ENCODE results near the gene GPR6. TPM values are rescaled to one million over a fixed set of nuclear protein-coding genes. Genes with fewer than 3 reads are reported as not detected.

Gene GPR6, protein sequence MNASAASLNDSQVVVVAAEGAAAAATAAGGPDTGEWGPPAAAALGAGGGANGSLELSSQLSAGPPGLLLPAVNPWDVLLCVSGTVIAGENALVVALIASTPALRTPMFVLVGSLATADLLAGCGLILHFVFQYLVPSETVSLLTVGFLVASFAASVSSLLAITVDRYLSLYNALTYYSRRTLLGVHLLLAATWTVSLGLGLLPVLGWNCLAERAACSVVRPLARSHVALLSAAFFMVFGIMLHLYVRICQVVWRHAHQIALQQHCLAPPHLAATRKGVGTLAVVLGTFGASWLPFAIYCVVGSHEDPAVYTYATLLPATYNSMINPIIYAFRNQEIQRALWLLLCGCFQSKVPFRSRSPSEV
- total RNA-seq (ENCODE audit: low replicate concordance): not detected in 2 replicates
- long read RNA-seq: 0 reads

DNA sequence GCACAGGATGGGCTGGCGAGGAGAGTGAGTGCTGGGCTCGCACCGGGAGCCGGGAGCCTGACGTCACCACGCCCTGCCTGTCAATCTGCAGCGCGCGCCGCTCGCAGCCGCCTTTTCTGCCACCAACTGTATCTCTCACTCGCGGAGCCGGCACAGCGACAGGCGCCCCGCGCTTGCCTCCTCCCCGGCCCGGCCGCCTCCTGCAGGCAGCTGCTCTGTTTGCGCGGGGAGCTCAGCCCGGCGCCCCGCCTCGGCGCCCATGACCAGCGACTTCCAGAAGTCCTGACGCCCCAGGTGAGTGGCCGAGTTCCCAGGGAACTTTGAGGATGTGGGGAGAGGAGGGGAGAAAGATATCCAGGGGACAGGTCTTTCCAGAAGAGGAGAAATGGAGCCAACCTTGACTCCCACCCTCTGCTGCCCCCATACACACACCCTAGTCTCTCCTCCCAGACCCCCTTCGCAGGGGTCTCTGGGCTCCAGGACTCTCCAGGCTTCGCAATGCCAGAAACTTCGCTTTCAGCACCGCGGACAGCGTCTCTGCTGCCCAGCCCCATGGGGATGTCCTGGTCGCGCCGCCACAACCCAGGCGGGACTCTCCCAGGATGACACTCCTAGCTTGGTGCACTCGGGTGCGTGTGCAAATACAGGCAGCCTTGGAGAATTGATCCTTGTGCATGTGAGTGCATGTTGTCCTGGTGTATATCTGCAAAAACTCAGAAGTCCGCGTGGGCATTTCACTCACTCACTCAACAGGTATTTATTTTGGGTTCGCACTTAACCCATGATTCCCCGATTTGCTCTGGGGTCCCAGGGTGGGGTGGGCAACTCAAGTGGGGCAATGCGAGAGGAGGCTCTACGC is at the start of gene GPR6:
GPR6 (plus strand) TSS at position 138 of the 859 bp plus-strand sequence. CDS start 802 bp downstream, outside the sequence.
- peak within 1 kb of the TSS; percentile 68 for H3K4me3 Mint-ChIP-seq
- H3K4me1 Mint-ChIP-seq (ENCODE audit: unreplicated experiment): peaks cover 4% of the 10 kb centered on the region
- H3K36me3 Mint-ChIP-seq: no peaks in the 10 kb centered on the region
- DNase-seq (ENCODE audit: extremely low spot score, unreplicated experiment): peak; percentile 86
- H3K9me3 Mint-ChIP-seq: no peaks in the 10 kb centered on the region
- no peak within 1 kb of the TSS for H3K27ac Mint-ChIP-seq
- peaks cover 95% of the 10 kb centered on the region for H3K27me3 Mint-ChIP-seq
- TF ChIP-seq, protein P1, sequence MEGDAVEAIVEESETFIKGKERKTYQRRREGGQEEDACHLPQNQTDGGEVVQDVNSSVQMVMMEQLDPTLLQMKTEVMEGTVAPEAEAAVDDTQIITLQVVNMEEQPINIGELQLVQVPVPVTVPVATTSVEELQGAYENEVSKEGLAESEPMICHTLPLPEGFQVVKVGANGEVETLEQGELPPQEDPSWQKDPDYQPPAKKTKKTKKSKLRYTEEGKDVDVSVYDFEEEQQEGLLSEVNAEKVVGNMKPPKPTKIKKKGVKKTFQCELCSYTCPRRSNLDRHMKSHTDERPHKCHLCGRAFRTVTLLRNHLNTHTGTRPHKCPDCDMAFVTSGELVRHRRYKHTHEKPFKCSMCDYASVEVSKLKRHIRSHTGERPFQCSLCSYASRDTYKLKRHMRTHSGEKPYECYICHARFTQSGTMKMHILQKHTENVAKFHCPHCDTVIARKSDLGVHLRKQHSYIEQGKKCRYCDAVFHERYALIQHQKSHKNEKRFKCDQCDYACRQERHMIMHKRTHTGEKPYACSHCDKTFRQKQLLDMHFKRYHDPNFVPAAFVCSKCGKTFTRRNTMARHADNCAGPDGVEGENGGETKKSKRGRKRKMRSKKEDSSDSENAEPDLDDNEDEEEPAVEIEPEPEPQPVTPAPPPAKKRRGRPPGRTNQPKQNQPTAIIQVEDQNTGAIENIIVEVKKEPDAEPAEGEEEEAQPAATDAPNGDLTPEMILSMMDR (conservative IDR thresholded peaks at IDR 0.05): no peak

- Mint-ChIP-seq H3K27me3 (no peaks in the 10 kb centered on the region), H3K4me1 (ENCODE audit: unreplicated experiment) (no peaks in the 10 kb centered on the region), H3K4me3 (no peak overlapping the region), H3K36me3 (peaks cover 3% of the 10 kb centered on the region), H3K27ac (no peak overlapping the region), H3K9me3 (no peaks in the 10 kb centered on the region)
- TF ChIP-seq, protein P1 (conservative IDR thresholded peaks at IDR 0.05): no peak
- DNase-seq (ENCODE audit: extremely low spot score, unreplicated experiment): no peak
Observed at GRCh38 chr6:109934293-109934692, 43.8 kb upstream of the GPR6 start.

DNA sequence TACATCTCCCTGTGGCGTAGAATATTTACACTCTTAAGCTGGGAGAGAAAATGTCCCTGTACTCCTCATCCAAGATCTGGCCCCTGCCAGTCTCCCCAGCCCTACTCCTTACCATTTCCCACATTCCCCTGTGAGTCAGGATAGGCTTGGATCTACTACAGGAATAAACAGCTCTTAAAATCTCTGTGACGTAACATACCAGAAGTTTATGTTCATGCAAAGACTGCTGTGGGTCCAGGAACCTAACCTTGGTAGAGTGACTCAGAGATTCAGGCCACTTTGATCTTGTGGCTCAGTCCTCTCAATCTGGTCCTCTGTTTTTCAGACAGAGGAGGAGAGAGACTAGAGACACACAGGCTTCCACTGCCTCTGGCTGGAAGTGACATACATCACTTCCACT is 38.5 kb upstream of the GPR6 start:
- Mint-ChIP-seq H3K27ac (no peak overlapping the region), H3K9me3 (no peaks in the 10 kb centered on the region), H3K27me3 (peaks cover 22% of the 10 kb centered on the region), H3K36me3 (peaks cover 3% of the 10 kb centered on the region), H3K4me1 (ENCODE audit: unreplicated experiment) (no peaks in the 10 kb centered on the region), H3K4me3 (no peak overlapping the region)
- TF ChIP-seq, protein P1 (conservative IDR thresholded peaks at IDR 0.05): no peak
- DNase-seq (ENCODE audit: extremely low spot score, unreplicated experiment): no peak

DNA sequence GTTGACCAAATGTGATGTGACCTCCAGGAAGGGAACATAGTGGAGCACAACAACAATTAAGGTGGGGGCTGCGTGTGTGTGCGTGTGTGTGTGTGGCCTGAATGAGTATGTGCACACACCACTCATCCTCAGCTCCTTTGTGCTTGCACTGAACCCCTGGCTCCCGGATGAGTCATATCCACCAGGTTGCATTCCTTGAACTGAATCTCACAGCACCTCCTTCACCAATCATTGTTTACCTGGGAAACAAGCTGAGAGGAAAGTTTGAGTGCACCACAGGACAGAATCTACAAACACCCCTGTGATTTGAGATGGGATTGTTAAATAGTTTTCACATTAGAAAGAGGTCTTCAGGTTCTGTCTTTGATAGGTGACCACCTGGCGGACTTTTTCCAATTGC is 33.7 kb upstream of the GPR6 start:
- DNase-seq (ENCODE audit: extremely low spot score, unreplicated experiment): no peak
- H3K36me3 Mint-ChIP-seq: no peaks in the 10 kb centered on the region
- no peaks in the 10 kb centered on the region for H3K4me1 Mint-ChIP-seq (ENCODE audit: unreplicated experiment)
- H3K27me3 Mint-ChIP-seq: peaks cover 22% of the 10 kb centered on the region
- H3K27ac Mint-ChIP-seq: peak overlapping the region; percentile 19
- no peak overlapping the region for H3K4me3 Mint-ChIP-seq
- no peaks in the 10 kb centered on the region for H3K9me3 Mint-ChIP-seq
- TF ChIP-seq, protein P1 (conservative IDR thresholded peaks at IDR 0.05): no peak

DNA sequence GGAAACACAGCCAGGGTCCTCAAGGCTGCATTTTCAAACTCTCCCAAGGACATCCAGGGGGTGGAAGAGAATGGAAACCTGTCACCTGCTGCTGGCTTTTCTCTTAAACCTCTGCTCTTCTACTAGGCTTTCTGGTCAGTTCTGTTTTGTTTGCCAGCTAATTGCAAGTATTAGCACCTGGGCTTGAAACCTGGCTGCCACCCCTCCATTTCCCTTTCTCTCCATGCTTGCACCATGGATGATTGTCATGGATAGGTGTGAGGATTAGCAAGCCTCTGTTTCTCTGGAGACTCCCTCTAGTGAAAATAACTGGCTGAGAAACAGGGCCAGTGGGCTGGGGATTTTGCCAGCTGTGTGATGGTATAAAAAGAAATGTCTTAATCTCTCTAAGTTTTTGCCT is 33.0 kb upstream of the GPR6 start:
- H3K36me3 Mint-ChIP-seq: no peaks in the 10 kb centered on the region

More for the DNA sequence above, 33.0 kb upstream of the GPR6 start:
- Mint-ChIP-seq H3K4me3 (no peak overlapping the region), H3K4me1 (ENCODE audit: unreplicated experiment) (no peaks in the 10 kb centered on the region), H3K27ac (no peak overlapping the region), H3K9me3 (no peaks in the 10 kb centered on the region), H3K27me3 (peaks cover 22% of the 10 kb centered on the region)
- TF ChIP-seq, protein P1 (conservative IDR thresholded peaks at IDR 0.05): no peak
- DNase-seq (ENCODE audit: extremely low spot score, unreplicated experiment): no peak
